HepG2 (cell line): Measurements from ENCODE around the gene CFAP70. TPM values are rescaled to one million over a fixed set of nuclear protein-coding genes. Genes with fewer than 3 reads are reported as not detected.

ENCODE experiments used
- ATAC-seq: fragments of 200-7000 bp; cut with Tn5 transposase; 3 replicates; pipeline ENCODE4 v1.9.1; 2020; ENCODE audit warnings: mild to moderate bottlenecking, moderate library complexity
- BruUV-seq: library from RNA; stranded (reverse); fragments of 400-500 nt; replicated peaks from 2 replicates; lab custom pipeline; 2021; lab: Mats Ljungman, UMichigan
- CTCF ChIA-PET: fragments of 300-600 bp; formaldehyde crosslinking; extraction: SDS; loops from one replicate; lab custom pipeline; 2021; ENCODE audit warnings: low total read pairs, inconsistent platforms, low intra/inter-chr PET ratio; lab: Yijun Ruan, JAX
- POLR2A ChIA-PET: fragments of 350-600 bp; sonication (Branson Sonifier 250); formaldehyde crosslinking; loops from one replicate; lab custom pipeline; 2020; ENCODE audit warnings: antibody characterized with exemption, inconsistent platforms; lab: Yijun Ruan, JAX
- DNase-seq: peaks from one replicate; pipeline ENCODE4 v3.0.0-alpha.2; 2015; ENCODE audit warnings: low spot score
- FAIRE-seq: peaks from 3 replicates; lab custom pipeline; 2011; peaks lifted over from hg19 to GRCh38; lab: Jason Lieb, UNC
- H2AFZ ChIP-seq: one replicate; pipeline ENCODE4 v1.6.1; 2011; ENCODE audit warnings: low read length, inconsistent platforms
- H3K27ac ChIP-seq: fragments of 300-600 bp; 3 replicates; pipeline ENCODE4 v1.8.0; 2011; ENCODE audit warnings: mixed run types, mild to moderate bottlenecking, mixed read lengths, low read length, inconsistent platforms; ENCODE audit not compliant: insufficient read depth; ENCODE audit errors: extremely low read length
- H3K27me3 ChIP-seq, 2 experiments: fragments of 200-600 bp in 1 of 2; 2 replicates in 1 of 2; 3 replicates in 1 of 2; pipeline versions ENCODE4 v1.6.0 to v1.8.0; 2011; ENCODE audit warnings: low read length in 2 of 2, mild to moderate bottlenecking in 2 of 2, moderate library complexity in 2 of 2, inconsistent platforms in 1 of 2; ENCODE audit not compliant: insufficient read depth in 2 of 2, control insufficient read depth in 1 of 2
- H3K36me3 ChIP-seq, 2 experiments: fragments of 200-600 bp in 1 of 2; replicated peaks in 1 of 2; 2 replicates in 1 of 2; 3 replicates in 1 of 2; pipeline versions ENCODE4 v1.5.1 to v1.8.0; 2011; ENCODE audit warnings: low read length in 2 of 2, inconsistent platforms in 1 of 2; ENCODE audit not compliant: insufficient read depth in 2 of 2, control insufficient read depth in 1 of 2
- H3K4me1 ChIP-seq: 2 replicates; pipeline ENCODE4 v1.5.1; 2012; ENCODE audit warnings: low read length, inconsistent platforms; ENCODE audit not compliant: insufficient read depth
- H3K4me2 ChIP-seq: 2 replicates; pipeline ENCODE4 v1.6.0; 2011; ENCODE audit warnings: low read depth, low read length, inconsistent platforms
- H3K4me3 ChIP-seq, 3 experiments: fragments of 200-600 bp in 1 of 3; sonication (generic), shearing (Covaris generic) in 1 of 3; replicated peaks in 1 of 3; 2 replicates each; pipeline ENCODE4 v1.5.1; 2011 to 2016; ENCODE audit warnings: low read length in 3 of 3, inconsistent platforms in 2 of 3, low read depth in 2 of 3, mild to moderate bottlenecking in 2 of 3, control low read depth in 1 of 3, mixed read lengths in 1 of 3; ENCODE audit not compliant: insufficient read depth in 1 of 3
- H3K79me2 ChIP-seq: one replicate; pipeline ENCODE4 v1.6.1; 2011; ENCODE audit warnings: low read length, inconsistent platforms; ENCODE audit not compliant: insufficient read depth
- H3K9ac ChIP-seq: 2 replicates; pipeline ENCODE4 v1.6.0; 2011; ENCODE audit warnings: mild to moderate bottlenecking, low read depth, low read length, inconsistent platforms; ENCODE audit not compliant: insufficient read depth
- H3K9me3 ChIP-seq: 2 replicates; pipeline ENCODE4 v1.5.1; 2012; ENCODE audit warnings: mild to moderate bottlenecking, low read length
- H4K20me1 ChIP-seq: 2 replicates; pipeline ENCODE4 v1.6.0; 2011; ENCODE audit warnings: inconsistent platforms, mild to moderate bottlenecking, low read length, moderate library complexity; ENCODE audit not compliant: insufficient read depth
- FOSL2 ChIP-seq: sonication (generic); formaldehyde crosslinking; IDR thresholded peaks from 2 replicates; pipeline ENCODE4 v1.4.0; 2020; ENCODE audit warnings: missing genetic modification reagents
- MIER2 ChIP-seq: IDR thresholded peaks from 2 replicates; pipeline ENCODE4 v1.6.1; 2016; ENCODE audit warnings: missing biosample characterization, missing genetic modification reagents
- WGBS: methylation state at CpG from one replicate; pipeline ENCODE4 v1.1.6; 2017; ENCODE audit warnings: low lambda C conversion rate; 5-methylcytosine and 5-hydroxymethylcytosine counted together
- in situ Hi-C: cut with HindIII; loops from 2 replicates; pipeline ENCODE4 v1.10.0; 2017; ENCODE audit warnings: low pct_unique_long_range_greater_than_20kb; ENCODE audit not compliant: extremely low pct_ligation_motif_present
- intact Hi-C: fragments of 100-400 bp; cut with micrococcal nuclease; formaldehyde crosslinking; loops from one replicate; pipeline ENCODE4 v1.10.0; 2022; ENCODE audit not compliant: unreplicated experiment
- polyA plus RNA-seq, 8 experiments: library from polyadenylated mRNA; depleted of rRNA in 3 of 8; stranded (reverse) in 7 of 8; unstranded in 1 of 8; fragments of >200 nt; fragmentation: Illumina TruSeq in 4 of 8; extraction: Trizol in 4 of 8; gene quantifications; 2 replicates each; pipeline versions ENCODE4 v1.2.1 to v1.2.3, GENCODE V29; 2011 to 2016; ENCODE audit warnings: low read depth in 4 of 8, missing spikeins in 1 of 8, mixed read lengths in 1 of 8; ENCODE audit not compliant: insufficient read depth in 1 of 8
- total RNA-seq, 5 experiments: library from RNA; depleted of rRNA; stranded (reverse); fragments of >200 nt; fragmentation: Illumina TruSeq; extraction: Trizol; gene quantifications; 2 replicates each; pipeline ENCODE4 v1.2.3, GENCODE V29; 2016; ENCODE audit warnings: low read depth in 1 of 5
- TF ChIP-seq, protein P1 (sequence below): sonication (generic); formaldehyde crosslinking; IDR thresholded peaks from 2 replicates; pipeline ENCODE4 v1.5.1; 2020; ENCODE audit warnings: missing genetic modification reagents, mild to moderate bottlenecking, borderline replicate concordance
- TF ChIP-seq, protein P2 (sequence below): sonication (generic); formaldehyde crosslinking; IDR thresholded peaks from 2 replicates; pipeline ENCODE4 v1.4.0; 2020; ENCODE audit warnings: missing genetic modification reagents
- TF ChIP-seq, protein P3 (sequence below): sonication (generic); formaldehyde crosslinking; IDR thresholded peaks from 2 replicates; pipeline ENCODE4 v1.4.0; 2020; ENCODE audit warnings: missing genetic modification reagents
- TF ChIP-seq, protein P4 (sequence below), 2 experiments: IDR thresholded peaks; 2 replicates each; pipeline ENCODE4 v1.6.1; 2011 to 2012; ENCODE audit warnings: low read length in 2 of 2, borderline replicate concordance in 1 of 2, low read depth in 1 of 2, mild to moderate bottlenecking in 1 of 2, moderate library complexity in 1 of 2

The CFAP70 gene
- total and polyA plus RNA-seq, 2 of the 13 experiments (the other 11 are each of a cell fraction or from before 2014, with no cell fraction given): 0.27 to 0.38 TPM

- FAIRE-seq: no peak
- DNase-seq: no peak
- no peak overlapping the region for H3K9ac ChIP-seq
- no peak overlapping the region for H3K27ac ChIP-seq
- intact Hi-C loops (no loop called here), in situ Hi-C loops (no loop called here)
- H3K79me2 ChIP-seq: peaks cover 87% of the 10 kb centered on the region
- H3K4me3 ChIP-seq: no peak overlapping the region
- peaks cover 0 to 6% of the 10 kb centered on the region in 2 experiments; a peak in 1 of 5 replicates for H3K36me3 ChIP-seq
- no peaks in the 10 kb centered on the region for H3K9me3 ChIP-seq
- WGBS: 96% methylated on average over 5 of the region's 5 CpGs
- peak; percentile 43 for TF ChIP-seq FOSL2 (CRISPR knock-in tag)
- TF ChIP-seq, protein P1, sequence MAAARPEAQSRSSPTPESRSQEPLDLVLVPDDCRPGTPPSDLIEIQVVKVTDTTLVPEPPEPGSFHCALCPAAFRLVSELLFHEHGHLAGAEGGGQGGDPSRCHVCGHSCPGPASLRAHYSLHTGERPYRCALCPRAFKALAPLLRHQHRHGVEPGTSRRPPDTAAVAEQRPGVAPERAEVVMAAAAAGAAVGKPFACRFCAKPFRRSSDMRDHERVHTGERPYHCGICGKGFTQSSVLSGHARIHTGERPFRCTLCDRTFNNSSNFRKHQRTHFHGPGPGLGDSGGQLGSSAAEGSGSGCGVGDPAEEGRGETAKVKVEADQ (CRISPR knock-in tag): no peak
- CTCF ChIA-PET: no interaction called here
- no peak overlapping the region for H3K4me2 ChIP-seq
- POLR2A ChIA-PET: no interaction called here
- no peaks in the 10 kb centered on the region; a peak in 1 of 5 replicates for H3K27me3 ChIP-seq
- no peak overlapping the region for H2AFZ ChIP-seq
- H3K4me1 ChIP-seq: peaks cover 35% of the 10 kb centered on the region
- ATAC-seq: no peak
- no TSS peak for BruUV-seq
- peaks cover 19% of the 10 kb centered on the region for H4K20me1 ChIP-seq
These were observed 49.4 kb upstream of the CFAP70 start for GRCh38 chr10:73408061-73408460.

- no peak for DNase-seq
- 93% methylated on average over 1 of the region's 1 CpG for WGBS
- CTCF ChIA-PET: no interaction called here
- peaks cover 33% of the 10 kb centered on the region for H3K4me1 ChIP-seq
- TF ChIP-seq MIER2 (CRISPR knock-in tag): peak; percentile 48; the same call in 1 of the 2 replicates
- TF ChIP-seq, protein P2, sequence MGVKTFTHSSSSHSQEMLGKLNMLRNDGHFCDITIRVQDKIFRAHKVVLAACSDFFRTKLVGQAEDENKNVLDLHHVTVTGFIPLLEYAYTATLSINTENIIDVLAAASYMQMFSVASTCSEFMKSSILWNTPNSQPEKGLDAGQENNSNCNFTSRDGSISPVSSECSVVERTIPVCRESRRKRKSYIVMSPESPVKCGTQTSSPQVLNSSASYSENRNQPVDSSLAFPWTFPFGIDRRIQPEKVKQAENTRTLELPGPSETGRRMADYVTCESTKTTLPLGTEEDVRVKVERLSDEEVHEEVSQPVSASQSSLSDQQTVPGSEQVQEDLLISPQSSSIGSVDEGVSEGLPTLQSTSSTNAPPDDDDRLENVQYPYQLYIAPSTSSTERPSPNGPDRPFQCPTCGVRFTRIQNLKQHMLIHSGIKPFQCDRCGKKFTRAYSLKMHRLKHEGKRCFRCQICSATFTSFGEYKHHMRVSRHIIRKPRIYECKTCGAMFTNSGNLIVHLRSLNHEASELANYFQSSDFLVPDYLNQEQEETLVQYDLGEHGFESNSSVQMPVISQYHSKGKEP (CRISPR knock-in tag): no peak
- TF ChIP-seq, protein P3, sequence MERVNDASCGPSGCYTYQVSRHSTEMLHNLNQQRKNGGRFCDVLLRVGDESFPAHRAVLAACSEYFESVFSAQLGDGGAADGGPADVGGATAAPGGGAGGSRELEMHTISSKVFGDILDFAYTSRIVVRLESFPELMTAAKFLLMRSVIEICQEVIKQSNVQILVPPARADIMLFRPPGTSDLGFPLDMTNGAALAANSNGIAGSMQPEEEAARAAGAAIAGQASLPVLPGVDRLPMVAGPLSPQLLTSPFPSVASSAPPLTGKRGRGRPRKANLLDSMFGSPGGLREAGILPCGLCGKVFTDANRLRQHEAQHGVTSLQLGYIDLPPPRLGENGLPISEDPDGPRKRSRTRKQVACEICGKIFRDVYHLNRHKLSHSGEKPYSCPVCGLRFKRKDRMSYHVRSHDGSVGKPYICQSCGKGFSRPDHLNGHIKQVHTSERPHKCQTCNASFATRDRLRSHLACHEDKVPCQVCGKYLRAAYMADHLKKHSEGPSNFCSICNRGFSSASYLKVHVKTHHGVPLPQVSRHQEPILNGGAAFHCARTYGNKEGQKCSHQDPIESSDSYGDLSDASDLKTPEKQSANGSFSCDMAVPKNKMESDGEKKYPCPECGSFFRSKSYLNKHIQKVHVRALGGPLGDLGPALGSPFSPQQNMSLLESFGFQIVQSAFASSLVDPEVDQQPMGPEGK: no peak
- TF ChIP-seq, protein P4, sequence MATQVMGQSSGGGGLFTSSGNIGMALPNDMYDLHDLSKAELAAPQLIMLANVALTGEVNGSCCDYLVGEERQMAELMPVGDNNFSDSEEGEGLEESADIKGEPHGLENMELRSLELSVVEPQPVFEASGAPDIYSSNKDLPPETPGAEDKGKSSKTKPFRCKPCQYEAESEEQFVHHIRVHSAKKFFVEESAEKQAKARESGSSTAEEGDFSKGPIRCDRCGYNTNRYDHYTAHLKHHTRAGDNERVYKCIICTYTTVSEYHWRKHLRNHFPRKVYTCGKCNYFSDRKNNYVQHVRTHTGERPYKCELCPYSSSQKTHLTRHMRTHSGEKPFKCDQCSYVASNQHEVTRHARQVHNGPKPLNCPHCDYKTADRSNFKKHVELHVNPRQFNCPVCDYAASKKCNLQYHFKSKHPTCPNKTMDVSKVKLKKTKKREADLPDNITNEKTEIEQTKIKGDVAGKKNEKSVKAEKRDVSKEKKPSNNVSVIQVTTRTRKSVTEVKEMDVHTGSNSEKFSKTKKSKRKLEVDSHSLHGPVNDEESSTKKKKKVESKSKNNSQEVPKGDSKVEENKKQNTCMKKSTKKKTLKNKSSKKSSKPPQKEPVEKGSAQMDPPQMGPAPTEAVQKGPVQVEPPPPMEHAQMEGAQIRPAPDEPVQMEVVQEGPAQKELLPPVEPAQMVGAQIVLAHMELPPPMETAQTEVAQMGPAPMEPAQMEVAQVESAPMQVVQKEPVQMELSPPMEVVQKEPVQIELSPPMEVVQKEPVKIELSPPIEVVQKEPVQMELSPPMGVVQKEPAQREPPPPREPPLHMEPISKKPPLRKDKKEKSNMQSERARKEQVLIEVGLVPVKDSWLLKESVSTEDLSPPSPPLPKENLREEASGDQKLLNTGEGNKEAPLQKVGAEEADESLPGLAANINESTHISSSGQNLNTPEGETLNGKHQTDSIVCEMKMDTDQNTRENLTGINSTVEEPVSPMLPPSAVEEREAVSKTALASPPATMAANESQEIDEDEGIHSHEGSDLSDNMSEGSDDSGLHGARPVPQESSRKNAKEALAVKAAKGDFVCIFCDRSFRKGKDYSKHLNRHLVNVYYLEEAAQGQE (IDR thresholded peaks at IDR 0.05; ENCODE audit: borderline replicate concordance in 1 of 2, low read depth in 1 of 2, low read length in 2 of 2): peak in 1 of 2 experiments; percentile 79; a peak in 1 of 4 replicates
- TF ChIP-seq, all 625 proteins: peak for 2
- H3K9me3 ChIP-seq: no peaks in the 10 kb centered on the region
- in situ Hi-C loops (no loop called here), intact Hi-C loops (no loop called here)
- peaks cover 19% of the 10 kb centered on the region for H4K20me1 ChIP-seq
- no TSS peak for BruUV-seq
- H3K79me2 ChIP-seq: peaks cover 85% of the 10 kb centered on the region
- no peak overlapping the region for H3K27ac ChIP-seq
- POLR2A ChIA-PET: no interaction called here
- H3K4me3 ChIP-seq: no peak overlapping the region
- no peaks in the 10 kb centered on the region for H3K27me3 ChIP-seq
- H3K4me2 ChIP-seq: no peak overlapping the region
- H3K36me3 ChIP-seq: peaks cover 0 to 6% of the 10 kb centered on the region in 2 experiments; a peak in 1 of 5 replicates
- ATAC-seq: no peak
- H3K9ac ChIP-seq: no peak overlapping the region
- H2AFZ ChIP-seq: no peak overlapping the region
- FAIRE-seq: no peak
These were observed 48.8 kb upstream of the CFAP70 start for GRCh38 chr10:73407495-73407894.
